H1 (cell line): Measurements from ENCODE around the gene TMEM131L. TPM values are rescaled to one million over a fixed set of nuclear protein-coding genes. Genes with fewer than 3 reads are reported as not detected.
A peak's percentile ranks its signal among the peaks of the same experiment; 100 is the strongest.

ENCODE experiments used
- CTCF ChIA-PET: fragments of 300-600 bp; sonication (Branson Sonifier 250); formaldehyde crosslinking; loops from one replicate; lab custom pipeline; 2021; ENCODE audit not compliant: partially characterized antibody; lab: Charles Lee
- POLR2A ChIA-PET: fragments of 300-600 bp; sonication (Branson Sonifier 250); formaldehyde crosslinking; loops from one replicate; lab custom pipeline; 2021; ENCODE audit warnings: inconsistent platforms; ENCODE audit not compliant: partially characterized antibody; lab: Charles Lee
- DNase-seq, 2 experiments: peaks; one replicate each; pipeline versions ENCODE4 v3.0.0 to v3.0.0-alpha.2; 2010 to 2022; ENCODE audit warnings: low spot score in 2 of 2, low read depth in 1 of 2, mixed read lengths in 1 of 2
- FAIRE-seq: peaks from 2 replicates; lab custom pipeline; 2011; peaks lifted over from hg19 to GRCh38; lab: Jason Lieb, UNC
- H2AFZ ChIP-seq: 2 replicates; pipeline ENCODE4 v1.8.1; 2012; ENCODE audit warnings: low read length, inconsistent platforms
- H2AK5ac ChIP-seq: 2 replicates; pipeline ENCODE4 v1.6.1; 2013; ENCODE audit warnings: low read depth, low read length
- H2BK120ac ChIP-seq: replicated peaks from 2 replicates; pipeline ENCODE3; 2013; ENCODE audit warnings: low read depth, low read length, inconsistent platforms
- H2BK12ac ChIP-seq: 2 replicates; pipeline ENCODE4 v1.6.1; 2013; ENCODE audit warnings: low read depth, low read length
- H2BK15ac ChIP-seq: 2 replicates; pipeline ENCODE4 v1.6.1; 2013; ENCODE audit warnings: low read length
- H2BK20ac ChIP-seq: 2 replicates; pipeline ENCODE4 v1.6.1; 2013; ENCODE audit warnings: low read length
- H2BK5ac ChIP-seq: 2 replicates; pipeline ENCODE4 v1.6.1; 2013; ENCODE audit warnings: low read depth, low read length
- H3K14ac ChIP-seq: 2 replicates; pipeline ENCODE4 v1.6.1; 2013; ENCODE audit warnings: inconsistent platforms; ENCODE audit not compliant: insufficient read length
- H3K18ac ChIP-seq: 2 replicates; pipeline ENCODE4 v1.6.1; 2013; ENCODE audit warnings: low read length; ENCODE audit errors: extremely low read depth
- H3K23ac ChIP-seq: 2 replicates; pipeline ENCODE4 v1.6.1; 2013; ENCODE audit warnings: inconsistent platforms; ENCODE audit not compliant: insufficient read length
- H3K23me2 ChIP-seq: 2 replicates; pipeline ENCODE4 v1.6.1; 2013; ENCODE audit warnings: low read depth, low read length
- H3K27ac ChIP-seq: 2 replicates; pipeline ENCODE4 v1.6.1; 2011; ENCODE audit warnings: low read depth, low read length, inconsistent platforms
- H3K27me3 ChIP-seq, 4 experiments: replicated peaks in 1 of 4; 1 replicate in 1 of 4; 2 replicates in 3 of 4; pipeline versions ENCODE4 v1.6.1 to v1.8.1; 2011 to 2013; ENCODE audit warnings: low read length in 3 of 4, mild to moderate bottlenecking in 3 of 4, inconsistent platforms in 2 of 4, mixed read lengths in 2 of 4, moderate library complexity in 1 of 4; ENCODE audit not compliant: control insufficient read depth in 3 of 4, insufficient read depth in 3 of 4; ENCODE audit errors: extremely low read depth in 1 of 4
- H3K36me3 ChIP-seq, 4 experiments: 2 replicates each; pipeline versions ENCODE4 v1.6.1 to v1.8.1; 2011 to 2013; ENCODE audit warnings: mild to moderate bottlenecking in 4 of 4, low read length in 3 of 4, moderate library complexity in 2 of 4, control low read depth in 1 of 4, inconsistent platforms in 1 of 4; ENCODE audit not compliant: insufficient read depth in 4 of 4, control insufficient read depth in 2 of 4
- H3K4ac ChIP-seq: replicated peaks from 2 replicates; pipeline ENCODE3; 2013; ENCODE audit warnings: low read length, low read depth, mixed read lengths, inconsistent platforms; ENCODE audit not compliant: insufficient read length
- H3K4me1 ChIP-seq, 4 experiments: replicated peaks in 1 of 4; 1 replicate in 1 of 4; 2 replicates in 3 of 4; pipeline versions ENCODE4 v1.6.1 to v1.8.1; 2011 to 2013; ENCODE audit warnings: low read length in 3 of 4, inconsistent platforms in 2 of 4, mixed read lengths in 1 of 4; ENCODE audit not compliant: insufficient read depth in 4 of 4, control insufficient read depth in 3 of 4
- H3K4me2 ChIP-seq, 2 experiments: 2 replicates each; pipeline versions ENCODE4 v1.6.1 to v1.8.1; 2011 to 2013; ENCODE audit warnings: low read depth in 2 of 2, low read length in 2 of 2, control low read depth in 1 of 2, inconsistent platforms in 1 of 2, mild to moderate bottlenecking in 1 of 2; ENCODE audit not compliant: insufficient read depth in 1 of 2
- H3K4me3 ChIP-seq, 4 experiments: fragments of 200-600, 300-600 bp in 1 of 4; sonication (generic), shearing (Covaris generic), sonication (Bioruptor Twin) in 1 of 4; 2 replicates each; pipeline versions ENCODE4 v1.5.1 to v1.8.1; 2011 to 2016; ENCODE audit warnings: low read length in 4 of 4, low read depth in 3 of 4, control low read depth in 2 of 4, inconsistent platforms in 2 of 4, mild to moderate bottlenecking in 2 of 4, mixed read lengths in 1 of 4, moderate library complexity in 1 of 4; ENCODE audit not compliant: insufficient read depth in 2 of 4; ENCODE audit errors: extremely low read depth in 1 of 4
- H3K56ac ChIP-seq: replicated peaks from 2 replicates; pipeline ENCODE3; 2013; ENCODE audit warnings: low read depth, mild to moderate bottlenecking, mixed read lengths, low read length, inconsistent platforms; ENCODE audit not compliant: insufficient read length
- H3K79me1 ChIP-seq: 2 replicates; pipeline ENCODE4 v1.6.1; 2013; ENCODE audit warnings: low read depth, low read length, control low read depth
- H3K79me2 ChIP-seq, 2 experiments: 2 replicates each; pipeline versions ENCODE4 v1.6.1 to v1.8.1; 2012 to 2013; ENCODE audit warnings: low read length in 2 of 2, mild to moderate bottlenecking in 2 of 2, inconsistent platforms in 1 of 2; ENCODE audit not compliant: insufficient read depth in 2 of 2, control insufficient read depth in 1 of 2
- H3K9ac ChIP-seq, 4 experiments: replicated peaks in 1 of 4; 1 replicate in 1 of 4; 2 replicates in 3 of 4; pipeline versions ENCODE4 v1.6.1 to v1.8.1; 2011 to 2013; ENCODE audit warnings: low read depth in 3 of 4, low read length in 3 of 4, control low read depth in 2 of 4, mild to moderate bottlenecking in 2 of 4, moderate library complexity in 2 of 4, inconsistent platforms in 1 of 4; ENCODE audit errors: extremely low read depth in 1 of 4
- H3K9me3 ChIP-seq, 2 experiments: 2 replicates each; pipeline versions ENCODE4 v1.6.1 to v1.8.1; 2012 to 2013; ENCODE audit warnings: mild to moderate bottlenecking in 2 of 2, moderate library complexity in 2 of 2, control low read depth in 1 of 2, inconsistent platforms in 1 of 2, low read depth in 1 of 2, low read length in 1 of 2, mixed read lengths in 1 of 2; ENCODE audit not compliant: insufficient read depth in 2 of 2
- H4K20me1 ChIP-seq, 2 experiments: replicated peaks in 1 of 2; 2 replicates each; pipeline versions ENCODE3 to v1.8.1; 2011 to 2013; ENCODE audit warnings: inconsistent platforms in 2 of 2, low read length in 2 of 2, mild to moderate bottlenecking in 1 of 2; ENCODE audit not compliant: insufficient read depth in 2 of 2, control insufficient read depth in 1 of 2
- H4K5ac ChIP-seq: 2 replicates; pipeline ENCODE4 v1.6.1; 2013; ENCODE audit warnings: low read length, low read depth, mixed read lengths, inconsistent platforms; ENCODE audit not compliant: insufficient read length
- H4K8ac ChIP-seq: 2 replicates; pipeline ENCODE4 v1.8.0; 2013; ENCODE audit warnings: mild to moderate bottlenecking, moderate library complexity, low read length, inconsistent platforms; ENCODE audit not compliant: insufficient read depth; ENCODE audit errors: extremely low read depth
- H4K91ac ChIP-seq: replicated peaks from 2 replicates; pipeline ENCODE3; 2013; ENCODE audit warnings: low read length, mixed read lengths, inconsistent platforms; ENCODE audit not compliant: insufficient read length
- CTBP2 ChIP-seq: IDR thresholded peaks from 2 replicates; pipeline ENCODE4 v1.7.0; 2011; ENCODE audit warnings: borderline replicate concordance, mild to moderate bottlenecking, moderate library complexity, mixed read lengths, low read length; ENCODE audit not compliant: insufficient read depth, insufficient read length
- KDM4A ChIP-seq: IDR thresholded peaks from one replicate; pipeline ENCODE4 v1.7.1; 2012; ENCODE audit warnings: low read depth, mild to moderate bottlenecking, moderate library complexity, low read length, inconsistent platforms; ENCODE audit not compliant: severe bottlenecking
- KDM5A ChIP-seq: fragments of 200-600 bp; IDR thresholded peaks from 2 replicates; pipeline ENCODE4 v1.7.1; 2012; ENCODE audit warnings: mild to moderate bottlenecking, low read length, inconsistent platforms, mixed read lengths
- POU5F1 ChIP-seq: IDR thresholded peaks from 2 replicates; pipeline ENCODE4 v1.6.1; 2011; ENCODE audit warnings: low read depth, mild to moderate bottlenecking, low read length, moderate library complexity
- RBBP5 ChIP-seq: IDR thresholded peaks from 2 replicates; pipeline ENCODE4 v1.7.1; 2012; ENCODE audit warnings: low read depth, mild to moderate bottlenecking, inconsistent platforms, low read length, moderate library complexity, borderline replicate concordance
- TEAD4 ChIP-seq: IDR thresholded peaks from 2 replicates; pipeline ENCODE4 v1.6.1; 2012; ENCODE audit warnings: low read depth, low read length, inconsistent platforms, mixed read lengths
- WGBS, 2 experiments: shearing (Covaris generic) in 1 of 2; methylation state at CpG; one replicate each; pipeline versions ENCODE4 v1.1.6 to v1.1.7; 2013 to 2015; ENCODE audit warnings: low lambda C conversion rate in 2 of 2, mixed read lengths in 2 of 2, inconsistent platforms in 1 of 2, low coverage in 1 of 2, missing lambda C conversion rate in 1 of 2; ENCODE audit not compliant: insufficient replicate concordance in 2 of 2, insufficient coverage in 1 of 2, insufficient read length in 1 of 2; ENCODE audit errors: extremely low coverage in 1 of 2, missing lambda C conversion rate in 1 of 2; 5-methylcytosine and 5-hydroxymethylcytosine counted together
- polyA plus RNA-seq, 7 experiments: library from polyadenylated mRNA; depleted of rRNA in 3 of 7; stranded (reverse) in 5 of 7; unstranded in 2 of 7; fragments of >200 nt in 5 of 7; fragments of 200-250 nt in 2 of 7; gene quantifications; 1 replicate in 5 of 7; 2 replicates in 1 of 7; 4 replicates in 1 of 7; pipeline versions ENCODE4 v1.2.1 to v1.2.3, GENCODE V29; 2011 to 2013; ENCODE audit warnings: missing spikeins in 2 of 7, mixed read lengths in 2 of 7
- total RNA-seq: library from RNA; stranded (reverse); fragmentation: NEBNext Ultra II Directional; extraction: Animal tissue kit (Norgen Biotek cat#: 25700); gene quantifications from 2 replicates; pipeline ENCODE4 v1.2.1, GENCODE V29; 2021

TMEM131L gene
- total and polyA plus RNA-seq, 2 of the 8 experiments (the other 6 are each of a cell fraction or from before 2014, with no cell fraction given), result 14.3 to 26.1 TPM

DNA sequence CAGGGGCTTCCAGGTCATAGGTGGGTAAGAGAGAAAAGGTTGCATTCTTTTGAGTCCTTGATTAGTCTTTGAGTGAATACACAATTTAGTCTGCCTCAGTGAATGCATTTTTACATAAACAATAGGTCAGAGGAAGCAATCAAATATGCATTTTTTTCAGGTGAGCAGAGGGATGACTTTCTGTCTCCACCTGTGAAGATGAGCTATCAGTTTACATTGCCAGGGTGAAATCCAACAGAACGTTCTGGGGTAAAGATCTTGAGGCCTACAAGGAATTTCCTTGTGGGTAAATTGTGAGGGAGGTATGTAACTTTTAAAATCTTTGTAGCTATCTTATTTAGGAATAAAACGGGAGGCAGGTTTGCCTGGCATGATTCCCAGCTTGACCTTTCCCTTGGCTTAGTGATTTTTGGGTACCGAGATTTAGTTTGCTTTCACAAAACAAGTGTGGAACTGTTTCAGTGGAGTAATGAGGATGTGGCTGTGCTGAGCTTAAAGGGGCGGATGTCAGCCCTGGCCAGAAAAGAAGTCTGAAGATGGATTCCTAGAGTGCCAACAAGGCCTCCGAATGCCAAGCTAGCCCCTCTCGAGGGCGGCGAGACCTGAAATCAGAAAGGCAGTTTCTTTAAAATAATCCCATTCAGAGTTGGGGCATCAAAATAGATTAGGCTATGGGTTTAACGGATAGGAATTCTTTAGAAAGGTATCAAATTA is 29.5 kb downstream of the TMEM131L start:
- Histone ChIP-seq H4K20me1 (peaks cover 0 to 4% of the 10 kb centered on the region in 2 experiments), H3K27me3 (no peaks in the 10 kb centered on the region), H4K8ac (no peak overlapping the region), H3K79me2 (peaks cover 0 to 28% of the 10 kb centered on the region in 2 experiments; a peak in 3 of 4 replicates), H2BK5ac (no peak overlapping the region), H3K23ac (no peak overlapping the region), H3K14ac (no peak overlapping the region), H3K4me2 (0 out of 4 replicates have a peak overlapping the region, but pooled peaks of 1 of the 2 experiments have one; percentile 16), H2BK15ac (no peak overlapping the region), H2AFZ (no peak overlapping the region), H3K36me3 (no peaks in the 10 kb centered on the region), H3K4me1 (peaks cover 1 to 13% (median 9%) of the 10 kb centered on the region in 4 experiments; a peak in 5 of 7 replicates), H2BK12ac (no peak overlapping the region), H3K23me2 (no peaks in the 10 kb centered on the region), H3K18ac (peak overlapping the region; percentile 38; the same call in 1 of the 2 replicates), H3K4me3 (no peak overlapping the region), H2BK120ac (no peak overlapping the region), H3K4ac (no peak overlapping the region), H2BK20ac (no peak overlapping the region), H3K56ac (no peak overlapping the region), H3K9ac (no peak overlapping the region), H4K91ac (peak overlapping the region; percentile 20), H2AK5ac (no peak overlapping the region), H3K9me3 (no peaks in the 10 kb centered on the region), H3K27ac (no peak overlapping the region), H3K79me1 (peaks cover 7% of the 10 kb centered on the region), H4K5ac (no peak overlapping the region)
- POLR2A ChIA-PET, result interaction anchor here (1.0 to 1.4 kb wide), 3 partner anchors 9 to 30 kb away, joined by 3 to 4 read pairs (median 3); no protein-coding TSS in a partner anchor
- DNase-seq (peak in 1 of 2 experiments; percentile 38), FAIRE-seq (peak; percentile 13)
- WGBS, 2 experiments, result 85% methylated on average over 9 of the region's 9 CpGs; no CpG with 5 or more reads in 1 of the 2 experiments
- CTCF ChIA-PET, result interaction anchor here (1.1 to 1.8 kb wide), 5 partner anchors 10 to 63 kb away, joined by 3 to 5 read pairs (median 4); no protein-coding TSS in a partner anchor
- TF ChIP-seq KDM5A (no peak), CTBP2 (no peak), KDM4A (no peak), TEAD4 (no peak), RBBP5 (no peak), POU5F1 (no peak)
